Activated naive CD4-positive, alpha-beta T cell (primary cell): ENCODE data around the gene TMEM219.

Experiments
- DNase-seq, 4 experiments: peaks; one replicate each; lab custom pipeline; 2025; lab: John Stamatoyannopoulos, UW

TMEM219 gene

DNA sequence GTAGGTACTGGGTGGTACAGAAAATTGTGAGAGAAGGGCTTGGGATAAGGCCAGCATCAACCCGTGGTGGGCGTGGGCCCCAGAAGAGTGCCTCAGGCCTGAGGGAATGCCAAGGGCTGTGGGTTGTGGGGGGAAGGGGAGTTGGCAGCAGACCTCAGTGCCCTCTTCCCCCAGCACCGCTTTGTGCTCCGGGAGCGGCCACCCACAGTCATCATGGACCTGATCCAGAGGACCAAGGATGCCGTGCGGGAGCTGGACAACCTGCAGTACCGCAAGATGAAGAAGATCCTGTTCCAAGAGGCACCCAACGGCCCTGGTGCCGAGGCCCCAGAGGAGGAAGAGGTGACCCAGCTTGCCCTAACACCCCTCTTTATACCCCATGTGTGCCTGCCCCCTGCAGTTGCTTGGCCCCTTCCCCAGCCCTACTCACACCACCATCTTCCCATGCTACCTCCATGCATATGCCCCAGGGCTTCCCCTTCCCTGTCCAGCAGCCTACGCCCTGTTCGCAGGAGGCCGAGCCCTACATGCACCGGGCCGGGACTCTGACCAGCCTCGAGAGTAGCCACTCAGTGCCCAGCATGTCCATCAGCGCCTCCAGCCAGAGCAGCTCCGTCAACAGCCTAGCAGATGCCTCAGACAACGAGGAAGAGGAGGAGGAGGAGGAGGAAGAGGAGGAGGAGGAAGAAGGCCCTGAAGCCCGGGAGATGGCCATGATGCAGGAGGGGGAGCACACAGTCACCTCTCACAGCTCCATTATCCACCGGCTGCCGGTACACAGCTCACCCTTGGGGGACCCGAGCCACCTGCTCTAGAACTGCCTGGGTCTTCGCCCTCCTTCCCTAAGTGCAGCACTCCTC, 20.9 kb downstream of the TMEM219 start:
- DNase-seq, result no peak

DNA sequence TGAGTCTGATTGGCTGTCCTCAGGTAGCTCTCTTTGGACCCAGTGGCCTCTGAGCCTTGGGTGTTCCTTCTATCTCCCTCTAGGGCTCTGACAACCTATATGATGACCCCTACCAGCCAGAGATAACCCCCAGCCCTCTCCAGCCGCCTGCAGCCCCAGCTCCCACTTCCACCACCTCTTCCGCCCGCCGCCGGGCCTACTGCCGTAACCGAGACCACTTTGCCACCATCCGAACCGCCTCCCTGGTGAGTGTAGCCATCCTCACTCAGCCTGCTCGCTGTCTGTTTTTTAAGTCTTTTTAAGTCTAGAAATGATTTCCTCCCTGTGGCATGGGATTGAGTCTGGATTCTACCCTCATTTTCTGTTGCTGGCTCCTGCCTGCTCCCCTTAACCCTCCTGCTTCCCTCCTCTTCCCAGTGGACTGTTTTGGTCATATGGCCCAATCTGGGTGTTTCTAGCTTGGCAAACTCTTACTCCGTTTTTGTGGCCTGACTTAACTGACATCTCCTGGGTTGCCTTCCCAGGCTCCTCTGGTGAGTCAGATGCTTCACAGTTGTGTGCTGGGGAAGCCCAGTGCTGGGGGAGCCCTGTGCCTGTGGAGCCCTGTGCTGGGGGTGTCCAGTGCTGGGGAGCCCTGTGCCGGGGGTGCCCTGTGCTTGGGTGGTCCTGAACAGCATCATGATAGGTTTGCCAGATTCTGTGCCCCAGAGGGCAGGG, 21.7 kb downstream of the TMEM219 start:
- no peak for DNase-seq

DNA sequence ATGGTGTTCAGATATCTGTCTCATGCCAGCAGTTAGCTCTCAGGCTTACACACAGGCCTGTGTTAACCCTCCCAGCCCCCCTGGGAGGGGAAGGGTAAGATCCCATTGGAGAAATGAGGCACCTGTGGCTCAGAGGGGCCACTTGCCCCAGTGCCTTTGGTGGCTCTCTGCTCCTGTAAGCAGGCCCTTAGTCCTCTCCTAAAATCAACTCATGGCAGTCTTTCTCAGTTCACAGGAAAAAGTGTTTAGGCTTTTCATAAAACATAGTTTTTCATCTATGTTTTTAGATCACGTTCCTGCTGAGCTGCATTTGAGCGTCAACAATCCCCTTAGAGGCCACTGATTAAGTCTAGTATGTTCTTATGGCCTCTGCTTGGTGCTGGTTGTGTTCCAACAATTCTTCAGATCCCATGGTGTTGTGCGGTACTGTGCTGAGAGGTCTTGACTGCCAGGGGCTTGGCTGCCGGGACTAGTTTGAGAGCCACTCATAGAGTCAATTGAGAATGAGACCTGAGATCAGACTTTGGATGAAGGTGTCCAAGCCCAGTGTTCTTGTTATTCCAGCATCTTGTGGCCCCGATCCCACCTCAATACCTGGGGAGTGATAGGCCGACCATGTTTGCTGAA, 22.4 kb downstream of the TMEM219 start:
- DNase-seq, result no peak

DNA sequence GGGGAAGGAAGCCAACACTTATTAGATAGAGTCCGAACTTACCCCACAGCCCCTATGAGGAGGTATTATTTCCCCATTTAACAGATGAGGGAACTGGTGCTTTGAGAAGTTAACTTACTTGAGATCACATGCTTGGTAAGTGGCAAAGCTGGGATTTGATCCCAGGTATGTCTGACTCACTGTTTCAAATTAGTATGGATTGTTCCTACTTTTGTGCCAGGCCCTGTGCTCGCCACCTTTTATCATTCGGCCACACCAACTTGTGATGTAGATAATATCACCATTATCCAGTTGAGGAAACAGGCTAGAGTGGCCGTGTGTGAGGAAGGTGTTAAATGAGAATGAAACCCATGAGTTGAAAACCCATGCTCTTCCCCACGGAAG, 22.9 kb downstream of the TMEM219 start:
- no peak for DNase-seq

DNA sequence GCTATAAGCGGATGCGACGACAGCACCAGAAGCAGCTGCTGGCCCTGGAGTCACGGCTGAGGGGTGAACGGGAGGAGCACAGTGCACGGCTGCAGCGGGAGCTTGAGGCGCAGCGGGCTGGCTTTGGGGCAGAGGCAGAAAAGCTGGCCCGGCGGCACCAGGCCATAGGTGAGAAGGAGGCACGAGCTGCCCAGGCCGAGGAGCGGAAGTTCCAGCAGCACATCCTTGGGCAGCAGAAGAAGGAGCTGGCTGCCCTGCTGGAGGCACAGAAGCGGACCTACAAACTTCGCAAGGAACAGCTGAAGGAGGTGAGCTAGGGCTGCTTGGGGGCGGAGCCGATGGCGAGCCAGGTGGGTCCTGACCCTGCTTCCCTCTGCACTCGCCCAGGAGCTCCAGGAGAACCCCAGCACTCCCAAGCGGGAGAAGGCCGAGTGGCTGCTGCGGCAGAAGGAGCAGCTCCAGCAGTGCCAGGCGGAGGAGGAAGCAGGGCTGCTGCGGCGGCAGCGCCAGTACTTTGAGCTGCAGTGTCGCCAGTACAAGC, 23.5 kb downstream of the TMEM219 start:
- DNase-seq, result no peak

DNA sequence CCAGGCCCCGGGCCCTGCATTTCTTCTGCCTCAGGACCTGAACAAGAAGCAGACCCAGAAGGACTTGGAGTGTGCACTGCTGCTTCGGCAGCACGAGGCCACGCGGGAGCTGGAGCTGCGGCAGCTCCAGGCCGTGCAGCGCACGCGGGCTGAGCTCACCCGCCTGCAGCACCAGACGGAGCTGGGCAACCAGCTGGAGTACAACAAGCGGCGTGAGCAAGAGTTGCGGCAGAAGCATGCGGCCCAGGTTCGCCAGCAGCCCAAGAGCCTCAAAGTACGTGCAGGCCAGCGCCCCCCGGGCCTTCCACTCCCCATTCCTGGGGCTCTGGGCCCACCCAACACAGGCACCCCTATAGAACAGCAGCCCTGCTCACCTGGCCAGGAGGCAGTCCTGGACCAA, 24.4 kb downstream of the TMEM219 start:
- DNase-seq, result no peak

DNA sequence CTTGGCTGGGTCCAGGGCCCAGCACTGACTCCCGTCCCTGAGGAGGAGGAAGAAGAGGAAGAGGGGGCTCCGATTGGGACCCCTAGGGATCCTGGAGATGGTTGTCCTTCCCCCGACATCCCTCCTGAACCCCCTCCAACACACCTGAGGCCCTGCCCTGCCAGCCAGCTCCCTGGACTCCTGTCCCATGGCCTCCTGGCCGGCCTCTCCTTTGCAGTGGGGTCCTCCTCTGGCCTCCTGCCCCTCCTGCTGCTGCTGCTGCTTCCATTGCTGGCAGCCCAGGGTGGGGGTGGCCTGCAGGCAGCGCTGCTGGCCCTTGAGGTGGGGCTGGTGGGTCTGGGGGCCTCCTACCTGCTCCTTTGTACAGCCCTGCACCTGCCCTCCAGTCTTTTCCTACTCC, 25.1 kb downstream of the TMEM219 start:
- no peak for DNase-seq

DNA sequence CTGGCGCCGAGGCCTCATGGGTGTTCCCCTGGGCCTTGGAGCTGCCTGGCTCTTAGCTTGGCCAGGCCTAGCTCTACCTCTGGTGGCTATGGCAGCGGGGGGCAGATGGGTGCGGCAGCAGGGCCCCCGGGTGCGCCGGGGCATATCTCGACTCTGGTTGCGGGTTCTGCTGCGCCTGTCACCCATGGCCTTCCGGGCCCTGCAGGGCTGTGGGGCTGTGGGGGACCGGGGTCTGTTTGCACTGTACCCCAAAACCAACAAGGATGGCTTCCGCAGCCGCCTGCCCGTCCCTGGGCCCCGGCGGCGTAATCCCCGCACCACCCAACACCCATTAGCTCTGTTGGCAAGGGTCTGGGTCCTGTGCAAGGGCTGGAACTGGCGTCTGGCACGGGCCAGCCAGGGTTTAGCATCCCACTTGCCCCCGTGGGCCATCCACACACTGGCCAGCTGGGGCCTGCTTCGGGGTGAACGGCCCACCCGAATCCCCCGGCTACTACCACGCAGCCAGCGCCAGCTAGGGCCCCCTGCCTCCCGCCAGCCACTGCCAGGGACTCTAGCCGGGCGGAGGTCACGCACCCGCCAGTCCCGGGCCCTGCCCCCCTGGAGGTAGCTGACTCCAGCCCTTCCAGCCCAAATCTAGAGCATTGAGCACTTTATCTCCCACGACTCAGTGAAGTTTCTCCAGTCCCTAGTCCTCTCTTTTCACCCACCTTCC, 25.6 kb downstream of the TMEM219 start:
- no peak for DNase-seq

DNA sequence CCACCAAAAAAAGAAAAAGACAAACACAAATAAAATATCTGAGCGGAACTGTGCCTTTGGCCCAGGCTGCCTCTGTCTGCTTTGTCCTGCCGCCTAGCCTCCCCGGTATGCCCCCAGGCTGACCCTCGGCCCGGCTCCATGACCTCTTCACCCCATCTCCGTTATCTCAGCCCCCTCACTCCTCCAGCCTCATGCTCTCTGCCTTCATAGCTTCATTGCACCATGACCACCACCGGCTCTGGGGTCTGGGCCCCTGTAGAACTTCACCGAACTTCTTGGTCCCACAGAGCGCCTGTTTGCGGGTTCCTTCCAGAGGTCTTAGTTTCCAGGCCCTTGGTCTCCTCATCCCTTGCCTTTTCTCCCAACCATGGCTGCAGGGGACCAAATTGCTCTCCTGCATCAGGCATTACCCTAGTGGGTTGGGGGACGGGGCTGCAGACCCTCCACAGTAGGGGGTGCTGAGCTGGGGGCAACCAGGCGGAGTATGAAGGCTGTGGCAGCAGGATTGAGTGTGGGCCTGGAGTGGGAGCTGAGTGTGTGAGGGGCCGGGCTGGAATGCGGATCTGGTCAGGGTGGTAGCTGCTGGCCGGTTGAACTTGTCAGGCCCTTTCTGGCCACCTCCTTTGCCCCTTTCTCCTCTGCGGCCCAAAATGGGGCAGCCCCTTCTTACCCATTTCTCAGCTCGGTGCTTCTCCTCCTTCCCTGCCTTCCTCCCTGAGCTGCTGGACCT, 26.6 kb downstream of the TMEM219 start:
- DNase-seq, result no peak

DNA sequence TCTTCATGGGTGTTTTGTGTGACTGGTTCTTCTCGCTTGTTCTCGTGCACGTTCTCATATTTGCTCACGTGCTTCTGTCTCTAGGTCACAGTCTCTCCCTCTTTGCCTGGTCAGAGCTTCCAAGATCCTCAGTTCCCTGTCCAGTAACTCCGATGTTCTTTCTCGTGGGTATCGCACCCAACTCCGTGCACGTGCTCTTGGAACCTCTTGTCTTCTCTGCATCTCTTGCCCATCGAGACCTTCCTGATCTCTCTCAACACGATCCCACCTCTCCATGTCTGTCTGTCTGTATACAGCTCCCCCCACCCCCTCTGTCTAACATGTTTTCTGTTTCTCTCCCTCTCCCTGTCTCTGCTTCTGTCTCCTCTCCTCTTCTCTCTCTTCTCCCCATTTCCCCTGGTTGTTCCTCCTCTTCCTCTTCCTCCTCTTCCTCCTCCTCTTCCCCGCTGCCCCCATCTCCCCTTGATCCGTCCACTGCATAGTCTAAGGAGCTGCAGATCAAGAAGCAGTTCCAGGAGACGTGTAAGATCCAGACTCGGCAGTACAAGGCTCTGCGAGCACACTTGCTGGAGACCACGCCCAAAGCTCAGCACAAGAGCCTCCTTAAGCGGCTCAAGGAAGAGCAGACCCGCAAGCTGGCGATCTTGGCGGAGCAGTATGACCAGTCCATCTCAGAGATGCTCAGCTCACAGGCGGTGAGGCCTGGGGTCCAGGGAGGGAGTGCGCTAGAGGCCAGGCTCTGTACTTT, 27.4 kb downstream of the TMEM219 start:
- no peak for DNase-seq

DNA sequence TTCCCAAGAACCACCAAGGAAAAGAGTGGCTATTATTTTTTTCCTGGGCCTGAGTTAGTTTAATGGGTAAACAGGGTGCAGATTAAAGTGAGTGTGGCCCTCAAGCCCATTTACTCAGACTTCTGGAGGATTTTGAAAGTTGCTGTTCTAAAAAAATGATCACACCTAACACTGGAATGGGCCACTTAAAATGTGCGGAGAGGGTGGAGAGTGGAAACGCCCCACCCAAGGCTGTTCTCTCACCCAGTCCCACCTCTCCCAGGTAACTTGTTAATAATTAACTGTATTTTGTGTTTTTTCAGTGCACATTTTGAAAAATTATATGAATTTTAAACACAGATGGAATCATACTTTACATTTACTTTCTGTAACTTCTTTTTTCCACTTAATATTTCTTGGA, 28.2 kb downstream of the TMEM219 start:
- no peak for DNase-seq

DNA sequence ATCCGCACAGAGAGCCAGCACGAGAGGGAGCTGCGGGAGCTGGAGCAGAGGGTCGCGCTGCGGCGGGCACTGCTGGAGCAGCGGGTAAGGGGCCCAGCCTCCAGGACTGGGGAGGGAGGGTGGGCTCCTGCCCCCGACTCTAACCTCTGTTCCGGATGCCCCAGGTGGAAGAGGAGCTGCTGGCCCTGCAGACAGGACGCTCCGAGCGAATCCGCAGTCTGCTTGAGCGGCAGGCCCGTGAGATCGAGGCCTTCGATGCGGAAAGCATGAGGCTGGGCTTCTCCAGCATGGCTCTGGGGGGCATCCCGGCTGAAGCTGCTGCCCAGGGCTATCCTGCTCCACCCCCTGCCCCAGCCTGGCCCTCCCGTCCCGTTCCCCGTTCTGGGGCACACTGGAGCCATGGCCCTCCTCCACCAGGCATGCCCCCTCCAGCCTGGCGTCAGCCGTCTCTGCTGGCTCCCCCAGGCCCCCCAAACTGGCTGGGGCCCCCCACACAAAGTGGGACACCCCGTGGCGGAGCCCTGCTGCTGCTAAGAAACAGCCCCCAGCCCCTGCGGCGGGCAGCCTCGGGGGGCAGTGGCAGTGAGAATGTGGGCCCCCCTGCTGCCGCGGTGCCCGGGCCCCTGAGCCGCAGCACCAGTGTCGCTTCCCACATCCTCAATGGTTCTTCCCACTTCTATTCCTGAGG, 29.1 kb downstream of the TMEM219 start:
- no peak for DNase-seq

DNA sequence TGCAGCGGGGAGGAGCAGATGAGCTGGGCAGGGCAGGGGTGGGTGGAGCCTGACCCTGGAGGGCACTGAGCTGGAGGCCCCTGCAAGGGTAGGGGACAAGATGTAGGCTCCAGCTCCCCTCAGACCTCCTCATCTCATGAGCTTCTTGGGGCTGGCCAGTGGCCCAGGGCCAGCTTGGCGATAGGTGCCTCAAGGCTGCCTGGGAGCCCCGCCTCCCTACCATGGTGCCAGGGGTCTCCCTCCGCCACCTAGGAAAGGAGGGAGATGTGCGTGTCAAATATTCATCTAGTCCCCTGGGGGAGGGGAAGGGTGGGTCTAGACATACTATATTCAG, 29.7 kb downstream of the TMEM219 start:
- DNase-seq, result no peak

DNA sequence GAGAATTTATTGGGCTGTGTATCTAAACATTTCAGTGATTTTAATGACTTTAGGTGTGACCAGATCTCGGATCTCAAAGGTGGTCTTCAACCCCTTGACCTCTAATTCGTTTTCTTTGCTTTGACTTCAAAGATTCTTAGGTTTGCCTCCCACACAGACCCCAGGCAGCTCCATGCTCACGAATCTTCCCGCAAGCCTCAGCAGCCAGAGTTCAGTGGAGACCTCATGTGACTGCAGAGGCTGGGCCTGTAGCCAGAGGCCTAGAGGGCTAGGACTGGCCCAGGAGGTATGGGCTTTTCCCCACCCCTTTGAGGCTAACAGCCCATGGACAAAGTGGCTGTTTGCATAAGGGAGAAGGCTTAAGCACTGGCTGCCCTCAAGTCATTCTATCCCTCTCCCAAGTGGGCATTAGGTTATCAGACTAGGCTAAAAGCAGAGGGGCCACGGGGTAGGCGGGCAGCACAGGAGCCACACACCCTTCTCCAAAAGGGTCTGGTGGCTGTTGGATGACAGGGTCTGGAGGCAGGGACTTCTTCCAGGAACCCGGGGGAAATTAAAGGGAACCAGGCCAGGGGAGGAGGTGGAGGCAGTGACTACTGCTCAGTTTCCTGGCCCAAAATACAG, 30.6 kb downstream of the TMEM219 start:
- no peak for DNase-seq

DNA sequence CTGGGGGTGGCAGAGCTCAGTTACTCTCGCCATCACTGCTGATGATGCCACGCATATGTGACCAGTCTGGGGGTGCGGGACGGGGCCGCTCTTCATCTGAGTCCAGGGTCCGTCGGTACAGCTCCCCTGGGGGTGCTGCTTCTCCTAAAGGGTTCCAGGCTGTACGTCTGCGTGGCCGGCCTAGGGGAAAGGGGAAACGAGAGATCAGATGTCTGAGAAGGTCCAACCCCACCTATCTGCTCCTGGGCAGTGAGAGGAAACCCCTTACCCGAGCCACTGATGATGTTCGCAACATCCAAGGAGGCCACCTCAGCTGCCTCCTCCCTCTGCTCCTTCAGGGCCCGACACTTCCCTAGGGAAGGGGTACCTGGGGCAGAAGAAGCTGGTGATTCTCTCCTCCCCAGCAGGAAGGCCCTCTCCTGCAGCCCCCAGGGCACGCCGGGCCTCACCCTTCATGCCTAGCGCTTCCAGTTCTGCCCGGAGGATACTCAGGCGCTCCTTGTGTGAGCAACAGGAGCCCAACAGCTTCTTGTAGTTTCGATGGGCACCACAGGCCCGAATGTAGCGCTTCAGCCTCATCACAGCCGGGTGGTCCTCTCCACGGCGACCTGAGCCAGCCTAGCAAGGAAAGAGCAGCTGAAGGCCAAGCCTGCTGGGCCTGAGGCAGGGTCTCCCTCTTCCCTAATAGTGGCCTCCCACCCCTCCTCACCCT, 31.5 kb downstream of the TMEM219 start:
- no peak for DNase-seq

DNA sequence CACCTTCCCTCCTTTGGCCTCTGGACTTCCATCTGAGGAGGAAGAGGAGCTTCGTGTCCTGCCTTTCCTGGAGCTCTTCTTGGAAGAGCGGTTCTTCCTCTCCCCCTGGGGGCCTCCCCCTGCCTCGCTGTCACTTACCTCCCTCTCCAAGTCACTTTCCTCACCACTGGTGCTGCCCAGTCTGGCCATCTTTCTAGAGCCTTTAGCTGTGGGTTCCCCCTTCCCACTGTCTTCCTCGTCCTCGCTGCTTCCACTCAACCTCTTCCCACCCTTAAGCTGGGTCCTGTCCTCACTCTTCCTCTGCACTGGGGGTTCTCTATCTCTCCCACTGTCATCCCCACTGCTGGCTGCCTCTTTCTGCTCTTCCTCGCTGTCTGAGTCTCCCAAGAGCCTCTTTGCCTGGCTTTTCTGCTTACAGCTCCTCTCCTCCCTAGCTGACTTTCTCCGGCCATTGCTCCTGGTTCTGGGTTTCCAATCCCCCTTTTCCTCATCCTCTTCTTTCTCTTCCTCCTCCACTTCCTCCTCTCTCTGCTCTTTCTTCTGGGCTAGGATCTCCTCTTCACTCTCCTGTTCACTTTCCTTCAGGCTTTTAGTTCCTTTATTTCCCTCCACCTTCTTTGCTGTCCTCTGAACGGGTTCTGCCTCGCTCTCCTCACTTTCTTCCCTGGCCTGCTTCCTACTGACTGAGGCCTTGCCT, 32.2 kb downstream of the TMEM219 start:
- DNase-seq, result no peak

DNA sequence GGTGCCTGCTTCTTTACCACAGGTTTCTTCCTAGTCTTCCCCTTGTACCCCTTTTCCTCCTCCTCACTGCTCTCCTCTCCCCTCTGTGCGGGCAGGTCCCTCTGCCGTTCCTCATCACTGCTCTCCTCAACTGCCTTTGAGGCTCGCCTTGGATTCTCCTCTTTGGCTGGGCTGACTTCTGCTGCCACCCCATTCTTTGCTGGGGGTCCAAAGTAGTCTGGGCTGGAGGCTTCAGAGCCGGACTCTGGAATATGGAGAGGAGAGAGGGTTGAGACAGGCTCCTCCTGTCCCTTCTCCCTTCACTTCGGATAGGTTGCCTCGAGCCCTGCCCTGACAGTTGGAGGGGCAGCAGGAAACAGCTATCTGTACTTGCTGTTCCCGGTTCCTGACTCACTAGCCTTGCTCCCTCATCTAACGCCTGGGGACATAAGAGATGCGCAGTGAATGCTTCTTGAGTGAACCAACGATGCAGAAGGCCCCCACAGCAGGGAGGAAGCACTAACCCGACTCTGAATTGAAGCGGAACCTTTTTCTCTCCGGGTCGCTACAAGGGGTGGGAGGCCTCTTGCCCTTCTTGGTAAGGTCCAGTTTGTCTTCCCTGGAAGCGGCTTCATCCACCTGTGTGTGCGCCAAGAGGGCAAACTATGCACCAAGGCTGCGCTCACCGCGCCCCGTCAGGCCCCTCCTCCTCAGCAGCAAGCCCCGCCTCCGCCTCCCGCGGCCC, 32.9 kb downstream of the TMEM219 start:
- DNase-seq, result no peak
